Suprapubic skin (tissue), 4 donors: Measurements from ENCODE around the gene MRPL14. TPM values are rescaled to one million over a fixed set of nuclear protein-coding genes. Genes with fewer than 3 reads are reported as not detected.

Experiments
- DNase-seq, 2 donors: peaks; one replicate each; pipeline ENCODE4 v3.0.0-alpha.2; 2019; ENCODE audit warnings: low spot score in 2 of 2
- H3K27ac ChIP-seq: fragments of 200-600 bp; sonication (generic); one replicate; pipeline ENCODE4 v1.5.1; 2019
- H3K27me3 ChIP-seq: fragments of 200-600 bp; sonication (generic); one replicate; pipeline ENCODE4 v1.5.1; 2019
- H3K36me3 ChIP-seq: fragments of 200-600 bp; sonication (generic); one replicate; pipeline ENCODE4 v1.5.1; 2019
- H3K4me1 ChIP-seq: fragments of 200-600 bp; sonication (generic); one replicate; pipeline ENCODE4 v1.5.1; 2019
- H3K4me3 ChIP-seq: fragments of 200-600 bp; sonication (generic); one replicate; pipeline ENCODE4 v1.5.1; 2019; ENCODE audit warnings: mild to moderate bottlenecking
- H3K9me3 ChIP-seq: fragments of 200-600 bp; sonication (generic); one replicate; pipeline ENCODE4 v1.5.1; 2019
- CTCF ChIP-seq, 2 donors: fragments of 200-600 bp in 1 of 2; fragments of 450-650 bp in 1 of 2; sonication (generic) in 1 of 2; IDR thresholded peaks; one replicate each; pipeline ENCODE4 v1.5.1; 2016 to 2019; ENCODE audit warnings: antibody characterized with exemption in 2 of 2, mild to moderate bottlenecking in 1 of 2, moderate library complexity in 1 of 2
- EP300 ChIP-seq: sonication (generic); formaldehyde crosslinking; IDR thresholded peaks from one replicate; pipeline ENCODE4 v1.6.1; 2017; ENCODE audit warnings: antibody characterized with exemption
- POLR2A ChIP-seq, 2 donors: fragments of 450-650 bp; IDR thresholded peaks; one replicate each; pipeline ENCODE4 v1.6.1; 2017; ENCODE audit warnings: antibody characterized with exemption in 2 of 2, mild to moderate bottlenecking in 2 of 2, moderate library complexity in 2 of 2
- POLR2AphosphoS5 ChIP-seq, 3 donors: sonication (generic); formaldehyde crosslinking; IDR thresholded peaks; one replicate each; pipeline ENCODE4 v1.6.1; 2017; ENCODE audit warnings: antibody characterized with exemption in 3 of 3
- WGBS: methylation state at CpG from one replicate; pipeline ENCODE4 v1.1.5; 2018; 5-methylcytosine and 5-hydroxymethylcytosine counted together
- total RNA-seq, 4 donors: library from RNA; depleted of rRNA; stranded (reverse); fragments of >200 nt; gene quantifications; one replicate each; pipeline ENCODE4 v1.1.0, GENCODE V29; 2016

MRPL14 gene
- total RNA-seq = 10 to 100 TPM; 25.1 to 49.8 (median 44.0) TPM

GRCh38 chr6:44127186-44128019 lies at the start of gene MRPL14, which contains the start of gene TMEM63B:
TSS of gene MRPL14 (minus strand) at chr6:44127452. CDS start at chr6:44116611, 10,841 bp downstream.
TSS of gene TMEM63B (plus strand) at chr6:44127554. CDS start at chr6:44134585, 7,031 bp downstream.
- H3K9me3 ChIP-seq = no peaks in the 10 kb centered on the region
- no CpG with 5 or more reads among the region's 80 CpGs for WGBS
- H3K36me3 ChIP-seq = no peaks in the 10 kb centered on the region
- H3K27ac ChIP-seq = peak within 1 kb of the TSS; percentile 93
- TF ChIP-seq POLR2A (IDR thresholded peaks at IDR 0.05) (peak in 1 of 2 donors; percentile 47), EP300 (no peak)
- peak within 1 kb of the TSS; percentile 75 for H3K4me3 ChIP-seq
- peak in 1 of 2 donors; percentile 90 for DNase-seq
- H3K4me1 ChIP-seq = peaks cover 61% of the 10 kb centered on the region
- H3K27me3 ChIP-seq = no peaks in the 10 kb centered on the region

- no peak for DNase-seq
- no peak for TF ChIP-seq EP300
- TF ChIP-seq POLR2AphosphoS5 (IDR thresholded peaks at IDR 0.05) = no peak
- TF ChIP-seq POLR2A (IDR thresholded peaks at IDR 0.05) = no peak
- no peak for TF ChIP-seq CTCF (IDR thresholded peaks at IDR 0.05)
- no peak overlapping the region for H3K4me3 ChIP-seq
- no peak overlapping the region for H3K27ac ChIP-seq
- WGBS = 74% methylated on average over 14 of the region's 15 CpGs
- no peaks in the 10 kb centered on the region for H3K36me3 ChIP-seq
- peaks cover 32% of the 10 kb centered on the region for H3K4me1 ChIP-seq
- no peaks in the 10 kb centered on the region for H3K27me3 ChIP-seq
- H3K9me3 ChIP-seq = no peaks in the 10 kb centered on the region
Observed at GRCh38 chr6:44176130-44176761, 49.0 kb upstream of the MRPL14 start.

DNA sequence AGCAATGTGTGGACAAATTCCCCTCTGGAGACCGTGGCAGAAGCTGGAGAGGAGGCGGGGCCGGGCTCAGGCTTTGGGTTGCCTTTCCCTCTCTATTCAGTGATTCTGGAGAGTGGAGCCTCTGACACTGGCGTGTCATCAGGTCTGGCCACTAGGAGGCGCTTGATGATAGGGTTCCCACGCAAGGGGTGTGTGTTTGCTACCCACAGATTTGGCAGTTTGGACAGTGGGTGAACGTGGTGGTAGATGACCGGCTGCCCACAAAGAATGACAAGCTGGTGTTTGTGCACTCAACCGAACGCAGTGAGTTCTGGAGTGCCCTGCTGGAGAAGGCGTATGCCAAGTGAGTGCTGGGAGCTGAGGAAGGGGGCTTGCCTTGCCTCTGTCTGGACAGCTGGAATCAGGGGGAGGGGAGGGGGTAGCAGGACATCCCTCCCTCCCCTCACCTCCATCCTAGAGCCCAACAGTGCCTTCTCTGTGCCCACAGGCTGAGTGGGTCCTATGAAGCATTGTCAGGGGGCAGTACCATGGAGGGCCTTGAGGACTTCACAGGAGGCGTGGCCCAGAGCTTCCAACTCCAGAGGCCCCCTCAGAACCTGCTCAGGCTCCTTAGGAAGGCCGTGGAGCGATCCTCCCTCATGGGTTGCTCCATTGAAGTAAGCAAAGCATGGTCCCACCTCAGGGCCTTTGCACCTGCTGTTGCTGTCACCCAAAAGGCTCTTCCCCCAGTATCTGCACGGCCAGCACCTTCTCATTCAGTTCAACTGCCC lies 45.7 kb upstream of the MRPL14 start:
- peak; percentile 85 to 86 for TF ChIP-seq CTCF (IDR thresholded peaks at IDR 0.05)
- TF ChIP-seq POLR2A (IDR thresholded peaks at IDR 0.05) = no peak
- no peak for TF ChIP-seq EP300
- TF ChIP-seq POLR2AphosphoS5 (IDR thresholded peaks at IDR 0.05) = no peak
- 22% methylated on average over 15 of the region's 15 CpGs for WGBS
- H3K4me3 ChIP-seq = no peak overlapping the region
- no peaks in the 10 kb centered on the region for H3K36me3 ChIP-seq
- no peaks in the 10 kb centered on the region for H3K9me3 ChIP-seq
- H3K27ac ChIP-seq = no peak overlapping the region
- H3K4me1 ChIP-seq = peaks cover 35% of the 10 kb centered on the region
- peak; percentile 91 to 94 for DNase-seq
- no peaks in the 10 kb centered on the region for H3K27me3 ChIP-seq

GRCh38 chr6:44171899-44172546 lies 44.8 kb upstream of the MRPL14 start:
- H3K9me3 ChIP-seq = no peaks in the 10 kb centered on the region
- no peaks in the 10 kb centered on the region for H3K27me3 ChIP-seq
- 82% methylated on average over 12 of the region's 12 CpGs for WGBS
- no peaks in the 10 kb centered on the region for H3K36me3 ChIP-seq
- H3K4me1 ChIP-seq = peaks cover 28% of the 10 kb centered on the region
- TF ChIP-seq POLR2A (IDR thresholded peaks at IDR 0.05) (no peak), CTCF (IDR thresholded peaks at IDR 0.05) (no peak), POLR2AphosphoS5 (IDR thresholded peaks at IDR 0.05) (no peak), EP300 (no peak)
- DNase-seq = no peak
- H3K4me3 ChIP-seq = no peak overlapping the region
- no peak overlapping the region for H3K27ac ChIP-seq

- Histone ChIP-seq H3K36me3 (no peaks in the 10 kb centered on the region), H3K9me3 (no peaks in the 10 kb centered on the region), H3K27ac (no peak overlapping the region), H3K27me3 (no peaks in the 10 kb centered on the region), H3K4me1 (peaks cover 19% of the 10 kb centered on the region), H3K4me3 (no peak overlapping the region)
- DNase-seq = no peak
- 75% methylated on average over 10 of the region's 10 CpGs for WGBS
- TF ChIP-seq CTCF (IDR thresholded peaks at IDR 0.05) = no peak
Observed at GRCh38 chr6:44169886-44170570, 42.8 kb upstream of the MRPL14 start.
